OCI-LY7 (cell line): ENCODE results near the gene PLPP3. TPM values are rescaled to one million over a fixed set of nuclear protein-coding genes. Genes with fewer than 3 reads are reported as not detected.

Experiments
- BruUV-seq: library from RNA; stranded (reverse); fragments of 400-500 nt; replicated peaks from 2 replicates; lab custom pipeline; 2021; lab: Mats Ljungman, UMichigan
- CTCF ChIA-PET: fragments of 300-600 bp; sonication (Branson Sonifier 250); formaldehyde crosslinking; loops from one replicate; lab custom pipeline; 2022; ENCODE audit warnings: antibody characterized with exemption; ENCODE audit not compliant: unreplicated experiment; lab: Charles Lee
- POLR2A ChIA-PET: fragments of 300-600 bp; sonication (Branson Sonifier 250); formaldehyde crosslinking; loops from one replicate; lab custom pipeline; 2022; ENCODE audit warnings: antibody characterized with exemption; lab: Charles Lee
- DNase-seq: peaks from one replicate; pipeline ENCODE4 v3.0.0-alpha.2; 2015; ENCODE audit warnings: low spot score
- H2AFZ ChIP-seq: fragments of 200-600 bp; sonication (generic), shearing (Covaris generic); 2 replicates; pipeline ENCODE4 v1.6.1; 2014; ENCODE audit warnings: mild to moderate bottlenecking, antibody characterized with exemption, low read length, moderate library complexity
- H3K27ac ChIP-seq: fragments of 200-600 bp; sonication (generic); 2 replicates; pipeline ENCODE4 v1.5.1; 2014; ENCODE audit warnings: mixed run types, low read depth, mild to moderate bottlenecking, moderate library complexity, low read length, inconsistent platforms; ENCODE audit not compliant: poor library complexity, severe bottlenecking
- H3K36me3 ChIP-seq: fragments of 200-600 bp; sonication (generic); 2 replicates; pipeline ENCODE4 v1.6.1; 2014; ENCODE audit warnings: mild to moderate bottlenecking, antibody characterized with exemption, low read length, moderate library complexity, mixed read lengths; ENCODE audit not compliant: insufficient read depth
- H3K4me1 ChIP-seq: fragments of 200-600 bp; sonication (generic); 2 replicates; pipeline ENCODE4 v1.5.1; 2014; ENCODE audit warnings: mild to moderate bottlenecking, low read length; ENCODE audit not compliant: insufficient read depth, poor library complexity, severe bottlenecking
- H3K4me2 ChIP-seq: fragments of 200-600 bp; sonication (generic); 2 replicates; pipeline ENCODE4 v1.6.1; 2014; ENCODE audit warnings: mild to moderate bottlenecking, low read length
- H3K4me3 ChIP-seq: fragments of 200-600 bp; sonication (generic); 2 replicates; pipeline ENCODE4 v1.5.1; 2014; ENCODE audit warnings: mild to moderate bottlenecking, low read depth, low read length; ENCODE audit not compliant: poor library complexity, severe bottlenecking
- H3K79me2 ChIP-seq: fragments of 200-600 bp; sonication (generic); 2 replicates; pipeline ENCODE4 v1.6.1; 2016; ENCODE audit warnings: low read depth, mild to moderate bottlenecking, low read length, moderate library complexity, mixed read lengths; ENCODE audit not compliant: insufficient read depth
- H3K9me2 ChIP-seq: fragments of 200-600 bp; sonication (generic); 2 replicates; pipeline ENCODE4 v1.6.1; 2016; ENCODE audit warnings: mild to moderate bottlenecking, low read length, mixed read lengths; ENCODE audit not compliant: insufficient read depth
- H3K9me3 ChIP-seq: fragments of 200-600 bp; sonication (generic); 2 replicates; pipeline ENCODE4 v1.6.1; 2014; ENCODE audit warnings: mild to moderate bottlenecking, mixed run types, low read length, mixed read lengths
- H4K20me1 ChIP-seq: fragments of 200-600 bp; sonication (generic); 2 replicates; pipeline ENCODE4 v1.6.1; 2014; ENCODE audit warnings: mild to moderate bottlenecking, antibody characterized with exemption, low read length, moderate library complexity, mixed read lengths; ENCODE audit not compliant: insufficient read depth
- EZH2phosphoT487 ChIP-seq: fragments of 200-600 bp; sonication (generic); IDR thresholded peaks from 2 replicates; pipeline ENCODE4 v1.6.1; 2018; ENCODE audit warnings: low read depth, borderline replicate concordance, mild to moderate bottlenecking, mixed run types, antibody characterized with exemption, low read length, moderate library complexity, mixed read lengths
- intact Hi-C: fragments of 100-400 bp; cut with micrococcal nuclease; formaldehyde crosslinking; loops from one replicate; pipeline ENCODE4 v1.10.0; 2022; ENCODE audit not compliant: unreplicated experiment
- total RNA-seq, 2 experiments: library from RNA; depleted of rRNA in 1 of 2; stranded (reverse); fragments of >200 nt in 1 of 2; shearing (Covaris generic) in 1 of 2; gene quantifications; 2 replicates each; pipeline ENCODE4 v1.2.3, GENCODE V29; 2014 to 2022
- TF ChIP-seq, protein P1 (sequence below): fragments of 200-600 bp; sonication (generic); conservative IDR thresholded peaks from 2 replicates; pipeline ENCODE4 v1.5.1; 2014; ENCODE audit warnings: mild to moderate bottlenecking, antibody characterized with exemption, low read length, moderate library complexity, mixed read lengths

Gene PLPP3
- total RNA-seq, 2 experiments from 2014 or later, result 0.92 to 1.7 TPM

DNA sequence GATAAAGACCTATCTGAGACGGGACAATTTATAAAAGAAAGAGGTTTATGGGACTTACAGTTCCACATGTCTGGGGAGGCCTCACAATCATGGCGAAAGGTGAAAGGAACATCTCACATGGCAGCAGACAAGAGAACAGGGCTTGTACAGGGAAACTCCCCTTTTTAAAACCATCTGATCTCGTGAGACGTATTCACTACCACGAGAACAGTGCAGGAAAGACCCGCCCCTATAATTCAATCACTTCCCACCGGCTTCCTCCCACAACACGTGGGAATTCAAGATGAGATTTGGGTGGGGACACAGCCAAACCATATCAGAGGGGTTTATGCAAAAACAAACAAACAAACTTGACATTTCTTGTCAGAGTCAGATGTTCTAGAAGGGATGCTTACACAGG is 89.7 kb downstream of the PLPP3 start:
- Histone ChIP-seq H3K79me2 (no peaks in the 10 kb centered on the region), H3K4me2 (no peak overlapping the region), H3K27ac (no peak overlapping the region), H3K4me1 (no peaks in the 10 kb centered on the region), H2AFZ (no peak overlapping the region), H3K9me3 (no peaks in the 10 kb centered on the region), H4K20me1 (no peaks in the 10 kb centered on the region), H3K36me3 (no peaks in the 10 kb centered on the region), H3K4me3 (no peak overlapping the region), H3K9me2 (no peaks in the 10 kb centered on the region)
- TF ChIP-seq, protein P1, sequence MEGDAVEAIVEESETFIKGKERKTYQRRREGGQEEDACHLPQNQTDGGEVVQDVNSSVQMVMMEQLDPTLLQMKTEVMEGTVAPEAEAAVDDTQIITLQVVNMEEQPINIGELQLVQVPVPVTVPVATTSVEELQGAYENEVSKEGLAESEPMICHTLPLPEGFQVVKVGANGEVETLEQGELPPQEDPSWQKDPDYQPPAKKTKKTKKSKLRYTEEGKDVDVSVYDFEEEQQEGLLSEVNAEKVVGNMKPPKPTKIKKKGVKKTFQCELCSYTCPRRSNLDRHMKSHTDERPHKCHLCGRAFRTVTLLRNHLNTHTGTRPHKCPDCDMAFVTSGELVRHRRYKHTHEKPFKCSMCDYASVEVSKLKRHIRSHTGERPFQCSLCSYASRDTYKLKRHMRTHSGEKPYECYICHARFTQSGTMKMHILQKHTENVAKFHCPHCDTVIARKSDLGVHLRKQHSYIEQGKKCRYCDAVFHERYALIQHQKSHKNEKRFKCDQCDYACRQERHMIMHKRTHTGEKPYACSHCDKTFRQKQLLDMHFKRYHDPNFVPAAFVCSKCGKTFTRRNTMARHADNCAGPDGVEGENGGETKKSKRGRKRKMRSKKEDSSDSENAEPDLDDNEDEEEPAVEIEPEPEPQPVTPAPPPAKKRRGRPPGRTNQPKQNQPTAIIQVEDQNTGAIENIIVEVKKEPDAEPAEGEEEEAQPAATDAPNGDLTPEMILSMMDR, result no peak
- TF ChIP-seq EZH2phosphoT487, result no peak
- no TSS peak for BruUV-seq
- DNase-seq, result no peak
- ChIA-PET POLR2A (interaction anchor here (0.6 kb wide), 1 partner anchor 26 kb away, joined by 3 read pairs; no protein-coding TSS in a partner anchor), CTCF (no interaction called here)
- intact Hi-C loops, result no loop called here

DNA sequence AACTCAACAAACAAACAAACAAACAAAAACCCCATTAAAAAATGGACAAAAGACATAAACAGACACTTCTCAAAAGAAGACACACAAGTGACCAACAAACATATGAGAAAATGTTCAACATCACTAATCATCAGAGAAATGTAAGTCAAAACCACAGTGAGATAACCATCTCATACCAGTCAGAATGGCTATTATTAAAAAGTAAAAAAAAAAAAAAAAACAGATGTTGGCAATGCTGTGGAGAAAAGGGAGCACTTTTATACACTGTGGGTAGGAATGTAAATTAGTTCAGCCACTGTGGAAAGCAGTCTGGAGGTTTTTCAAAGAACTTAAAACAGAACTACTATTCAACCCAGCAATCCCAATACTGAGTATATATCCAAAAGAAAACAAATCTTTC is 94.7 kb downstream of the PLPP3 start:
- intact Hi-C loops, result no loop called here
- TF ChIP-seq, protein P1, result no peak
- no peak for TF ChIP-seq EZH2phosphoT487
- H3K4me1 ChIP-seq, result no peaks in the 10 kb centered on the region
- no peaks in the 10 kb centered on the region for H3K9me2 ChIP-seq
- ChIA-PET CTCF (no interaction called here), POLR2A (interaction anchor here (0.6 kb wide), 1 partner anchor 90 kb away, joined by 3 read pairs; no protein-coding TSS in a partner anchor)
- no peaks in the 10 kb centered on the region for H3K9me3 ChIP-seq
- no peaks in the 10 kb centered on the region for H3K79me2 ChIP-seq
- no TSS peak for BruUV-seq
- no peak overlapping the region for H3K27ac ChIP-seq
- no peak for DNase-seq
- H3K4me2 ChIP-seq, result no peak overlapping the region
- no peak overlapping the region for H3K4me3 ChIP-seq
- no peak overlapping the region for H2AFZ ChIP-seq
- H4K20me1 ChIP-seq, result no peaks in the 10 kb centered on the region
- H3K36me3 ChIP-seq, result no peaks in the 10 kb centered on the region

DNA sequence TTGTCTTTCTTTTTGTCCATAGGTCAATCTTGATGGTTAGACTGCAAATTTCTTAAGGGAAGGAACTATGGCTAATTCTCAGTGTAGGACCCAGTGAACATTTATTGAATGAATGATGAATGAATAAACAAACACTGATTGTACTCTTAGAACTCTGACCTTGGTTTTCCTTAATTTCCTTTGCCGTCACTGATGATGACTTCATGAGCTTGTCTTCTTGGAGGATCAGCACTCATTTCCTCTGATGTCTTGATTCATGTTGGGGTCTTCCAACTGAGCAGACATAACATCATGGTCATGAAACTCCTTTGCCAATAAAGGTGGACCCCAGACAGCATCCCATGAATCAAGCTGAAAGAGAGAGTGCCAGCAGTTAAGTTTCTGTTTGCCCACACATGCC is 96.3 kb downstream of the PLPP3 start:
- ChIA-PET POLR2A (interaction anchor here (0.6 to 1.0 kb wide), 2 partner anchors 12 to 84 kb away, joined by 3 read pairs; no protein-coding TSS in a partner anchor), CTCF (no interaction called here)
- Histone ChIP-seq H2AFZ (no peak overlapping the region), H3K79me2 (no peaks in the 10 kb centered on the region), H3K4me3 (no peak overlapping the region), H3K9me2 (no peaks in the 10 kb centered on the region), H3K4me1 (no peaks in the 10 kb centered on the region), H3K9me3 (no peaks in the 10 kb centered on the region), H4K20me1 (no peaks in the 10 kb centered on the region), H3K4me2 (no peak overlapping the region), H3K27ac (no peak overlapping the region), H3K36me3 (no peaks in the 10 kb centered on the region)
- intact Hi-C loops, result no loop called here
- DNase-seq, result no peak
- BruUV-seq, result no TSS peak
- TF ChIP-seq, protein P1, result no peak
